CD4-positive, alpha-beta T cell treated with Interleukin-21 for 1 hour (primary cell): Measurements from ENCODE around the gene BNC2.

Source experiments
- DNase-seq: peaks from one replicate; pipeline ENCODE4 v3.0.0-alpha.2; 2020

Gene BNC2

GRCh38 chr9:16868701-16869100 lies 1.8 kb downstream of the BNC2 start:
- DNase-seq: no peak

- no peak for DNase-seq
Measured at GRCh38 chr9:16867576-16868311, 2.7 kb downstream of the BNC2 start.

- DNase-seq: no peak
Measured at GRCh38 chr9:16866587-16866986, 3.9 kb downstream of the BNC2 start.

- no peak for DNase-seq
Measured at GRCh38 chr9:16864649-16865434, 5.6 kb downstream of the BNC2 start.

GRCh38 chr9:16848179-16848578 lies 22.3 kb downstream of the BNC2 start:
- no peak for DNase-seq

- DNase-seq: no peak
Measured at GRCh38 chr9:16846986-16847385, 23.5 kb downstream of the BNC2 start.

- no peak for DNase-seq
Measured at GRCh38 chr9:16846367-16846766, 24.1 kb downstream of the BNC2 start.

- no peak for DNase-seq
Measured at GRCh38 chr9:16834817-16835216, 35.7 kb downstream of the BNC2 start.

- DNase-seq: no peak
Measured at GRCh38 chr9:16833296-16833835, 37.1 kb downstream of the BNC2 start.

GRCh38 chr9:16832101-16832500 lies 38.4 kb downstream of the BNC2 start:
- no peak for DNase-seq

GRCh38 chr9:16830806-16831205 lies 39.7 kb downstream of the BNC2 start:
- DNase-seq: no peak

- DNase-seq: no peak
Measured at GRCh38 chr9:16828340-16829281, 41.9 kb downstream of the BNC2 start.

- DNase-seq: no peak
Measured at GRCh38 chr9:16825971-16826625, 44.4 kb downstream of the BNC2 start.

GRCh38 chr9:16825331-16825725 lies 45.1 kb downstream of the BNC2 start:
- DNase-seq: no peak

- no peak for DNase-seq
Measured at GRCh38 chr9:16824545-16825330, 45.7 kb downstream of the BNC2 start.

- no peak for DNase-seq
Measured at GRCh38 chr9:16823906-16824305, 46.6 kb downstream of the BNC2 start.

GRCh38 chr9:16821344-16821743 lies 49.1 kb downstream of the BNC2 start:
- DNase-seq: no peak

- no peak for DNase-seq
Measured at GRCh38 chr9:16817514-16817913, 53.0 kb downstream of the BNC2 start.

- DNase-seq: no peak
Measured at GRCh38 chr9:16817002-16817401, 53.5 kb downstream of the BNC2 start.

GRCh38 chr9:16816011-16816410 lies 54.5 kb downstream of the BNC2 start:
- no peak for DNase-seq

- no peak for DNase-seq
Measured at GRCh38 chr9:16815079-16815478, 55.4 kb downstream of the BNC2 start.

- no peak for DNase-seq
Measured at GRCh38 chr9:16813838-16814237, 56.6 kb downstream of the BNC2 start.
